ENCODE data around the gene PTGDR2.
A peak's percentile ranks its signal among the peaks of the same experiment; 100 is the strongest.

PTGDR2 gene

DNA sequence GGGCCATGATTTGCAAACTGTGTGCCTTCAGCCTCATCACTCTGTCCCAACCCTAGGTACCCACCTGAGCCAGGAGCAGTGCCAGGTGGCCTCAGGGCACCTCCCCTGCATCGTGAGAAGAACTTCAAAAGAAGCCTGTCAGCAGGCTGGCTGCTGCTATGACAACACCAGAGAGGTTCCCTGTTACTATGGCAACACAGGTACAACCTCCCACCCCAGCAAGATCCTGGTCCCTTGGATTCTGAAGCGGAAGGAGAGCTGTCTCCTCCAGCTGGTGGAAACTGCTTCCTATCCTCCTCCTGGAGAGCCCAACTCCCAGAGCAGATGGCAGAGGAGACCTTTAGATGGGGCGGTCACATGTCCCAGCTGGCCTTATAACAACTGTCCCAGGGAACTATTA, 14.5 kb upstream of the PTGDR2 start:
- Histone ChIP-seq H3K9me3 (ENCODE audit: control extremely low read depth in 1 of 5, control insufficient read depth in 4 of 5, insufficient read depth in 2 of 5, low read depth in 1 of 5, low read length in 4 of 5) (no peaks in the 10 kb centered on the region), H3K27ac (ENCODE audit: insufficient read depth in 1 of 2, low read depth in 1 of 2, low read length in 2 of 2, poor library complexity in 1 of 2, severe bottlenecking in 2 of 2) (no peak overlapping the region), H3K4me3 (ENCODE audit: control insufficient read depth in 1 of 7, extremely low read depth in 1 of 7, insufficient read depth in 4 of 7, low read depth in 2 of 7, low read length in 6 of 7) (no peak overlapping the region), H3K36me3 (ENCODE audit: control insufficient read depth in 4 of 4, insufficient read depth in 4 of 4, low read length in 3 of 4) (peaks cover 0 to 7% (median 2%) of the 10 kb centered on the region in 4 experiments), H3K4me1 (ENCODE audit: control extremely low read depth in 1 of 4, control insufficient read depth in 4 of 4, insufficient read depth in 4 of 4, low read length in 3 of 4) (peaks cover 1 to 21% (median 14%) of the 10 kb centered on the region in 4 experiments), H3K27me3 (replicated peaks in 2 of 5; ENCODE audit: control insufficient read depth in 4 of 5, insufficient read depth in 5 of 5, low read length in 4 of 5) (no peaks in the 10 kb centered on the region)
- 91% methylated on average over 2 of the region's 3 CpGs for WGBS (ENCODE audit: insufficient coverage)
- no peak for DNase-seq
- POLR2A ChIA-PET = interaction anchor here (0.9 kb wide), 1 partner anchor 16 kb away, joined by 3 read pairs; no protein-coding TSS in a partner anchor
- CTCF ChIA-PET = interaction anchor here (1.2 to 15.9 kb wide), 8 partner anchors 10 to 95 kb away, joined by 3 to 128 read pairs (median 9); no protein-coding TSS in a partner anchor

GRCh38 chr11:60869451-60869825, 13.7 kb upstream of the PTGDR2 start:
- ChIA-PET POLR2A (no interaction called here), CTCF (interaction anchor here (1.0 to 15.9 kb wide), 7 partner anchors 9 to 48 kb away, joined by 3 to 128 read pairs (median 3); no protein-coding TSS in a partner anchor)

DNA sequence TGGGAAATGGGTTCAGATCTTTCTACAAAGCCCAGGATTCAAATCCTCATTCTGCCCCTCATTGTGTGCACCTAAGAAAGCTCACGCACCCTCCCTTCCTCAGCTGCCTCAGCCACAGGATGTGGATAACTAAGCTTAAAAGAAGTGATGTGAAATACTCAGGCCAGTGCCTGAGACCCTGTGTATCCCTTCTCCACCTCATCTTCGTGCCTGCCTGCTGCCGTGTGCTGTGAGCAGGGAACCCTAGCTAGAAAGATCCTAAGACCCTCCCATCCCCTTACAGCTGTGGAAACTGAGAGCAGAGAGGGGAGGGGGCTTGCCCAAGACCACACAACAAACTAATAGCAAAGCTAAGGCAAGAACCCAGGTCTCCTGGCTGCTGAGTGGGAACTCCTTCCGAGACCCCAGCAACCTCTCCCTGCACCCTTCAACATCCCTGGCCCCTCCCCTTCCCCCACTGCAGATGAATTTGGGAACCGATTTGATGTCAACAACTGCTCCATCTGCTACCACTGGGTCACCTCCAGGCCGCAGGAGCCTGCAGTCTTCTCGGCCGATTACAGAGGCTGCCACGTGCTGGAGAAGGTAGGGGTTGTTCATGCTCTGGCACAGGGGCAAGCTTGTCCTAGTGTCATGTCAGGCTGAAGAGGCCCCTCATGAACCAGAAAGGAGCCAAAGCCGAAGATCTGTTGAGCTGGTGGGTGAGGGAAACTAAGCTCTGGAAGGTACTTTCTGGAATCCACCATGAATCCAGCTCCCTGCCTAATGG, 13.1 kb upstream of the PTGDR2 start:
- H3K27me3 ChIP-seq (replicated peaks in 2 of 5; ENCODE audit: control insufficient read depth in 4 of 5, insufficient read depth in 5 of 5, low read length in 4 of 5) = no peaks in the 10 kb centered on the region
- H3K27ac ChIP-seq (ENCODE audit: insufficient read depth in 1 of 2, low read depth in 1 of 2, low read length in 2 of 2, poor library complexity in 1 of 2, severe bottlenecking in 2 of 2) = no peak overlapping the region
- CTCF ChIA-PET = interaction anchor here (0.7 to 15.9 kb wide), 7 partner anchors 12 to 48 kb away, joined by 3 to 128 read pairs (median 3); no protein-coding TSS in a partner anchor
- POLR2A ChIA-PET = no interaction called here
- H3K36me3 ChIP-seq (ENCODE audit: control insufficient read depth in 4 of 4, insufficient read depth in 4 of 4, low read length in 3 of 4) = no peaks in the 10 kb centered on the region
- H3K9me3 ChIP-seq (ENCODE audit: control extremely low read depth in 1 of 5, control insufficient read depth in 4 of 5, insufficient read depth in 2 of 5, low read depth in 1 of 5, low read length in 4 of 5) = no peaks in the 10 kb centered on the region
- H3K4me1 ChIP-seq (ENCODE audit: control extremely low read depth in 1 of 4, control insufficient read depth in 4 of 4, insufficient read depth in 4 of 4, low read length in 3 of 4) = peaks cover 1 to 26% (median 19%) of the 10 kb centered on the region in 4 experiments
- 97% methylated on average over 4 of the region's 10 CpGs for WGBS (ENCODE audit: insufficient coverage)
- DNase-seq = no peak
- no peak overlapping the region for H3K4me3 ChIP-seq (ENCODE audit: control insufficient read depth in 1 of 7, extremely low read depth in 1 of 7, insufficient read depth in 4 of 7, low read depth in 2 of 7, low read length in 6 of 7)

More at GRCh38 chr11:60869451-60869825, 13.7 kb upstream of the PTGDR2 start:
- Histone ChIP-seq H3K36me3 (ENCODE audit: control insufficient read depth in 4 of 4, insufficient read depth in 4 of 4, low read length in 3 of 4) (no peaks in the 10 kb centered on the region), H3K27ac (ENCODE audit: insufficient read depth in 1 of 2, low read depth in 1 of 2, low read length in 2 of 2, poor library complexity in 1 of 2, severe bottlenecking in 2 of 2) (no peak overlapping the region), H3K4me3 (ENCODE audit: control insufficient read depth in 1 of 7, extremely low read depth in 1 of 7, insufficient read depth in 4 of 7, low read depth in 2 of 7, low read length in 6 of 7) (no peak overlapping the region), H3K9me3 (ENCODE audit: control extremely low read depth in 1 of 5, control insufficient read depth in 4 of 5, insufficient read depth in 2 of 5, low read depth in 1 of 5, low read length in 4 of 5) (no peaks in the 10 kb centered on the region), H3K4me1 (ENCODE audit: control extremely low read depth in 1 of 4, control insufficient read depth in 4 of 4, insufficient read depth in 4 of 4, low read length in 3 of 4) (peaks cover 1 to 23% (median 18%) of the 10 kb centered on the region in 4 experiments), H3K27me3 (replicated peaks in 2 of 5; ENCODE audit: control insufficient read depth in 4 of 5, insufficient read depth in 5 of 5, low read length in 4 of 5) (no peaks in the 10 kb centered on the region)
- WGBS (ENCODE audit: insufficient coverage) = 99% methylated on average over 7 of the region's 7 CpGs
- DNase-seq = no peak

DNA sequence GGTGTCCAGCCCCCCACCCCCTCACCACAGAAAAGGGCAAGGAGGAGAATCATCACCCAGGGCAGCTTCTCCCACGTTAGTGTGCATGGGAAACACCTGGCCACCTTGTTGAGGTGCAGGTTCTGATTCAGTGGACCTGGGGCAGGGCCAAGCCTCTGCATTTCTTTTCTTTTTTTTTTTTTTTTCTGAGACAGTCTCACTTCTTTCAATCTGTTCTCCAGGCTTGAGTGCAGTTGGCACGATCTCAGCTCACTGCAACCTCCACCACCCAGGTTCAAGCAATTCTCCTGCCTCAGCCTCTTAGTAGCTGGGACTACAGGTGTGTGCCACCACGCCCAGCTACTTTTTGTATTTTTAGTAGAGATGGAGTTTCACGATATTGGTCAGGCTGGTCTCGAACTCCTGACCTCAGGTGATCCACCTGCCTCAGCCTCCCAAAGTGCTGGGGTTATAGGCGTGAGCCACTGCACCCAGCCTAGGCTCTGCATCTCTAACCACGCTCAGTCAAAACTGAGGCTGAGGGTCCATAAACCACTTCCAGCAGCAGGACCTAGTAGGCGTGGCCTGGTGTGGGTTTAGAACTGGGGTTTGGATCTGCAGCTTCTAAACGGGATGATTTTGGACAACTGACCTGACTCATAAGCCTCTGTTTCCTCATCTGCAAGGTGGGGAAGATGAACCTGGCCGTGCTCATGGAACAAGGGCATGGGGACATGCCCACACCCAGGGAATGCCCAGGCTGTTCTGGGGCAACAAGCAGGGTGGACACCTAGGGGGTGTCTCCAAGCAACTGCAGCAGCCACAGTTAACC, 12.3 kb upstream of the PTGDR2 start:
- H3K36me3 ChIP-seq (ENCODE audit: control insufficient read depth in 4 of 4, insufficient read depth in 4 of 4, low read length in 3 of 4) = no peaks in the 10 kb centered on the region
- H3K9me3 ChIP-seq (ENCODE audit: control extremely low read depth in 1 of 5, control insufficient read depth in 4 of 5, insufficient read depth in 2 of 5, low read depth in 1 of 5, low read length in 4 of 5) = no peaks in the 10 kb centered on the region
- H3K27ac ChIP-seq (ENCODE audit: insufficient read depth in 1 of 2, low read depth in 1 of 2, low read length in 2 of 2, poor library complexity in 1 of 2, severe bottlenecking in 2 of 2) = no peak overlapping the region
- H3K4me1 ChIP-seq (ENCODE audit: control extremely low read depth in 1 of 4, control insufficient read depth in 4 of 4, insufficient read depth in 4 of 4, low read length in 3 of 4) = peaks cover 1 to 26% (median 19%) of the 10 kb centered on the region in 4 experiments
- no peak for DNase-seq
- no peak overlapping the region for H3K4me3 ChIP-seq (ENCODE audit: control insufficient read depth in 1 of 7, extremely low read depth in 1 of 7, insufficient read depth in 4 of 7, low read depth in 2 of 7, low read length in 6 of 7)
- 89% methylated on average over 9 of the region's 10 CpGs for WGBS (ENCODE audit: insufficient coverage)
- H3K27me3 ChIP-seq (replicated peaks in 2 of 5; ENCODE audit: control insufficient read depth in 4 of 5, insufficient read depth in 5 of 5, low read length in 4 of 5) = no peaks in the 10 kb centered on the region
- CTCF ChIA-PET = interaction anchor here (0.7 to 15.9 kb wide), 5 partner anchors 8 to 34 kb away, joined by 3 to 128 read pairs (median 10); no protein-coding TSS in a partner anchor
- POLR2A ChIA-PET = no interaction called here

- H3K9me3 ChIP-seq (ENCODE audit: control extremely low read depth in 1 of 5, control insufficient read depth in 4 of 5, insufficient read depth in 2 of 5, low read depth in 1 of 5, low read length in 4 of 5) = no peaks in the 10 kb centered on the region
- CTCF ChIA-PET = interaction anchor here (1.4 to 15.9 kb wide), 4 partner anchors 9 to 32 kb away, joined by 5 to 128 read pairs (median 16); no protein-coding TSS in a partner anchor
- 83% methylated on average over 8 of the region's 13 CpGs for WGBS (ENCODE audit: insufficient coverage)
- no peak within 1 kb of the TSS for H3K27ac ChIP-seq (ENCODE audit: insufficient read depth in 1 of 2, low read depth in 1 of 2, low read length in 2 of 2, poor library complexity in 1 of 2, severe bottlenecking in 2 of 2)
- peaks cover 1 to 26% (median 17%) of the 10 kb centered on the region in 4 experiments for H3K4me1 ChIP-seq (ENCODE audit: control extremely low read depth in 1 of 4, control insufficient read depth in 4 of 4, insufficient read depth in 4 of 4, low read length in 3 of 4)
- H3K27me3 ChIP-seq (replicated peaks in 2 of 5; ENCODE audit: control insufficient read depth in 4 of 5, insufficient read depth in 5 of 5, low read length in 4 of 5) = no peaks in the 10 kb centered on the region
- no peak for DNase-seq
- H3K4me3 ChIP-seq (ENCODE audit: control insufficient read depth in 1 of 7, extremely low read depth in 1 of 7, insufficient read depth in 4 of 7, low read depth in 2 of 7, low read length in 6 of 7) = no peak within 1 kb of the TSS
- POLR2A ChIA-PET = interaction anchor here (0.6 kb wide), 1 partner anchor 8 kb away, joined by 3 read pairs; no protein-coding TSS in a partner anchor
- H3K36me3 ChIP-seq (ENCODE audit: control insufficient read depth in 4 of 4, insufficient read depth in 4 of 4, low read length in 3 of 4) = no peaks in the 10 kb centered on the region
Measured at GRCh38 chr11:60866911-60867870, 11.4 kb upstream of the PTGDR2 start, which contains the start of gene ZP1. Gene ZP1, plus strand, starts transcription at chr11:60867542. Its CDS starts 20 bp downstream, at chr11:60867562.

GRCh38 chr11:60864856-60865513, 9.2 kb upstream of the PTGDR2 start:
- Histone ChIP-seq H3K27ac (ENCODE audit: insufficient read depth in 1 of 2, low read depth in 1 of 2, low read length in 2 of 2, poor library complexity in 1 of 2, severe bottlenecking in 2 of 2) (no peak overlapping the region), H3K36me3 (ENCODE audit: control insufficient read depth in 4 of 4, insufficient read depth in 4 of 4, low read length in 3 of 4) (no peaks in the 10 kb centered on the region), H3K9me3 (ENCODE audit: control extremely low read depth in 1 of 5, control insufficient read depth in 4 of 5, insufficient read depth in 2 of 5, low read depth in 1 of 5, low read length in 4 of 5) (no peaks in the 10 kb centered on the region), H3K4me1 (ENCODE audit: control extremely low read depth in 1 of 4, control insufficient read depth in 4 of 4, insufficient read depth in 4 of 4, low read length in 3 of 4) (peaks cover 3 to 17% (median 10%) of the 10 kb centered on the region in 4 experiments), H3K27me3 (replicated peaks in 2 of 5; ENCODE audit: control insufficient read depth in 4 of 5, insufficient read depth in 5 of 5, low read length in 4 of 5) (no peaks in the 10 kb centered on the region), H3K4me3 (ENCODE audit: control insufficient read depth in 1 of 7, extremely low read depth in 1 of 7, insufficient read depth in 4 of 7, low read depth in 2 of 7, low read length in 6 of 7) (no peak overlapping the region)
- POLR2A ChIA-PET = no interaction called here
- CTCF ChIA-PET = interaction anchor here (0.9 to 15.9 kb wide), 4 partner anchors 9 to 29 kb away, joined by 3 to 128 read pairs (median 4); partner anchors contain the start of gene PTGDR2
- DNase-seq = peak in 2 of 3 donors; percentile 74 to 86
- 94% methylated on average over 7 of the region's 7 CpGs for WGBS (ENCODE audit: insufficient coverage)
